SK-MEL-5 (cell line): ENCODE measurements around the gene SPATA21. TPM values are rescaled to one million over a fixed set of nuclear protein-coding genes. Genes with fewer than 3 reads are reported as not detected.

Experiments used
- total RNA-seq: library from RNA; depleted of rRNA; stranded (reverse); fragments of >200 nt; shearing (Covaris generic); gene quantifications from 2 replicates; pipeline ENCODE4 v1.2.3, GENCODE V29; 2014; rRNA removed

Gene SPATA21
- total RNA-seq, 1 experiment from 2014 or later, result 0.08 TPM

Other genes starting within 250 kb of the SPATA21 start
- gene ARHGEF19, start 224.8 kb downstream of the SPATA21 start, total RNA-seq, result 1.6 and 2.6 TPM in 2 replicates
- 4.9 and 7.1 TPM in 2 replicates for gene CPLANE2, start 200.2 kb downstream of the SPATA21 start, total RNA-seq
- gene FBXO42, start 84.9 kb downstream of the SPATA21 start, total RNA-seq, result 11.4 and 11.6 TPM in 2 replicates
- gene SZRD1, start 70.2 kb downstream of the SPATA21 start, total RNA-seq, result 79.2 and 89.6 TPM in 2 replicates
- 36.2 and 40.7 TPM in 2 replicates for gene NECAP2, start 3.3 kb upstream of the SPATA21 start, total RNA-seq
- gene RNU1-1, start 76.9 kb upstream of the SPATA21 start, total RNA-seq, result under 0.01 TPM in 1 of 2 replicates, not detected in the other
- gene NBPF1, start 176.1 kb upstream of the SPATA21 start, total RNA-seq, result 16.1 and 16.2 TPM in 2 replicates
- gene RNU1-3, start 229.5 kb upstream of the SPATA21 start, total RNA-seq, result under 0.01 TPM in 1 of 2 replicates, not detected in the other